ENCODE data around the gene ABCB9.

DNA sequence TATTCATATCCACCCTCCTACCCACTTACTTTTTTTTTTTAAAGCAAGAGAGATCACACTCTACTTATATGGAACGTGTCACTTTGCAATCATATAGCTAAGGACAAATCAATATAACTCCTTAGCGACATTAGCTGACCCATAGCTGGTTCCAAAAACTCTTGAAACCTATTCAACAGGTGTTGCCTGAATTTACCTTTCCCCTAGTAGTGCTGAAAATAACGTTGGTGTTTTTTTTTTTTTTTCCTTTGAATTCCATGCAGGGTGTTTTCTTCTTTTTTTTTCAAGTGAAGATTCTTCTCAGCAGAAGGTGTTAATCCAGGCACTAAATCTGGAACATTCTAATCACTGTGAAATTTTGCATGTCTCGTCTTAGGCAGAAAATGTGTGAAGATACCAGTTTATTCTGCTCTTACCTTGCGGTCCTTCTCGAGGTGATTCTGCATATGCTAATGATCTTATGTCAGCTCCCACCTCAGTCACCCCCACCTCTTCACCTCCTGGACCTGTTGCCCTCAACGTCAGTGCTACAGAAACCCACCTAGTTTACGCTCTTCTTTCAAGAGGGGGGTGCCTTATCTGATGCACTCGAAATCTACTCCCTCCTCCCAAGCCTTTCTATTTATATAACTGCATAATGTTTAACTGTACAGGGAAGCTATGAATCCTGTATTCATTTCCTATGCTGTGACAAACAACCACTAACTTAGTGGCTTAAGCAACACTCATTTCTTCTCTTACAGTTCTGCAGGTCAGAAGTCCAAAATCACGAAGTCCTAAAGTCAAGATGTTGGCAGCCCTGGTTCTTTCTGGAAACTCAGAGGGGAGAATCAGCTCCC is 63.2 kb downstream of the ABCB9 start:
- TF ChIP-seq GATA2 (IDR thresholded peaks at IDR 0.05; ENCODE audit: low read depth, low read length) (no peak), GATA3 (IDR thresholded peaks at IDR 0.05; ENCODE audit: low read depth, low read length) (no peak)
